Measurements from ENCODE around the gene SPECC1L.
A peak's percentile ranks its signal among the peaks of the same experiment; 100 is the strongest.

SPECC1L gene

GRCh38 chr22:24416611-24417010 is 146.0 kb downstream of the SPECC1L start:
- H3K4me3 ChIP-seq (ENCODE audit: control insufficient read depth, low read depth, low read length): no peak overlapping the region
- DNase-seq (ENCODE audit: low read depth): no peak
- no peak for TF ChIP-seq CTCF (conservative IDR thresholded peaks at IDR 0.05; ENCODE audit: control insufficient read depth, insufficient read depth, low read depth, low read length)

GRCh38 chr22:24417200-24417599 is 146.6 kb downstream of the SPECC1L start:
- DNase-seq (ENCODE audit: low read depth): no peak
- no peak for TF ChIP-seq CTCF (conservative IDR thresholded peaks at IDR 0.05; ENCODE audit: control insufficient read depth, insufficient read depth, low read depth, low read length)
- no peak overlapping the region for H3K4me3 ChIP-seq (ENCODE audit: control insufficient read depth, low read depth, low read length)

- DNase-seq (ENCODE audit: low read depth): peak; percentile 56
- H3K4me3 ChIP-seq (ENCODE audit: control insufficient read depth, low read depth, low read length): no peak overlapping the region
- TF ChIP-seq CTCF (conservative IDR thresholded peaks at IDR 0.05; ENCODE audit: control insufficient read depth, insufficient read depth, low read depth, low read length): no peak
These were observed 147.4 kb downstream of the SPECC1L start for GRCh38 chr22:24417901-24418641.

- H3K4me3 ChIP-seq (ENCODE audit: control insufficient read depth, low read depth, low read length): no peak overlapping the region
- TF ChIP-seq CTCF (conservative IDR thresholded peaks at IDR 0.05; ENCODE audit: control insufficient read depth, insufficient read depth, low read depth, low read length): no peak
- no peak for DNase-seq (ENCODE audit: low read depth)
These were observed 148.3 kb downstream of the SPECC1L start for GRCh38 chr22:24418786-24419474.

GRCh38 chr22:24419475-24419850 is 148.8 kb downstream of the SPECC1L start:
- H3K4me3 ChIP-seq (ENCODE audit: control insufficient read depth, low read depth, low read length): no peak overlapping the region
- TF ChIP-seq CTCF (conservative IDR thresholded peaks at IDR 0.05; ENCODE audit: control insufficient read depth, insufficient read depth, low read depth, low read length): no peak
- DNase-seq (ENCODE audit: low read depth): no peak

- no peak for DNase-seq (ENCODE audit: low read depth)
- TF ChIP-seq CTCF (conservative IDR thresholded peaks at IDR 0.05; ENCODE audit: control insufficient read depth, insufficient read depth, low read depth, low read length): no peak
- H3K4me3 ChIP-seq (ENCODE audit: control insufficient read depth, low read depth, low read length): no peak overlapping the region
These were observed 149.7 kb downstream of the SPECC1L start for GRCh38 chr22:24420072-24420976.

Measured in fibroblast of mammary gland (primary cell).